H9 (cell line): ENCODE data around the gene DBR1. TPM values are rescaled to one million over a fixed set of nuclear protein-coding genes. Genes with fewer than 3 reads are reported as not detected.

Experiments
- DNase-seq: peaks from one replicate; pipeline ENCODE4 v3.0.0-alpha.2; 2017
- H2AFZ ChIP-seq: one replicate; pipeline ENCODE4 v1.6.1; 2013; ENCODE audit warnings: mild to moderate bottlenecking, low read length, control low read depth, moderate library complexity
- H2AK5ac ChIP-seq: 2 replicates; pipeline ENCODE4 v1.6.1; 2013; ENCODE audit warnings: low read length, control low read depth, mixed read lengths; ENCODE audit not compliant: insufficient read length
- H2BK120ac ChIP-seq: one replicate; pipeline ENCODE4 v1.6.1; 2013; ENCODE audit warnings: low read depth, mild to moderate bottlenecking, low read length, control low read depth, inconsistent platforms; ENCODE audit not compliant: poor library complexity, severe bottlenecking
- H2BK12ac ChIP-seq: 2 replicates; pipeline ENCODE4 v1.6.1; 2013; ENCODE audit warnings: low read length, control low read depth, mixed read lengths, low read depth; ENCODE audit not compliant: insufficient read length
- H2BK15ac ChIP-seq: 2 replicates; pipeline ENCODE4 v1.6.1; 2013; ENCODE audit warnings: low read depth, low read length, control low read depth
- H2BK20ac ChIP-seq: one replicate; pipeline ENCODE4 v1.6.1; 2013; ENCODE audit warnings: low read depth, mild to moderate bottlenecking, low read length, control low read depth, inconsistent platforms; ENCODE audit not compliant: poor library complexity, severe bottlenecking
- H2BK5ac ChIP-seq: 2 replicates; pipeline ENCODE4 v1.6.1; 2013; ENCODE audit warnings: low read length, control low read depth, mixed read lengths; ENCODE audit not compliant: insufficient read length
- H3K14ac ChIP-seq: 2 replicates; pipeline ENCODE4 v1.6.1; 2013; ENCODE audit warnings: low read length, control low read depth; ENCODE audit not compliant: insufficient read depth
- H3K18ac ChIP-seq: 2 replicates; pipeline ENCODE4 v1.6.1; 2013; ENCODE audit warnings: low read depth, mild to moderate bottlenecking, mixed read lengths, low read length, control low read depth; ENCODE audit not compliant: insufficient read length
- H3K23ac ChIP-seq: 2 replicates; pipeline ENCODE4 v1.6.1; 2013; ENCODE audit warnings: low read length, control low read depth, mixed read lengths, low read depth; ENCODE audit not compliant: insufficient read length
- H3K23me2 ChIP-seq: 2 replicates; pipeline ENCODE4 v1.6.1; 2013; ENCODE audit warnings: low read depth, mild to moderate bottlenecking, mixed read lengths, low read length, control low read depth; ENCODE audit not compliant: insufficient read length, poor library complexity, severe bottlenecking
- H3K27ac ChIP-seq: 2 replicates; pipeline ENCODE4 v1.5.1; 2013; ENCODE audit warnings: low read length, control low read depth, mixed read lengths, low read depth; ENCODE audit not compliant: insufficient read length
- H3K27me3 ChIP-seq: 2 replicates; pipeline ENCODE4 v1.6.1; 2013; ENCODE audit warnings: low read length, control low read depth, inconsistent platforms; ENCODE audit not compliant: insufficient read depth
- H3K4ac ChIP-seq: 2 replicates; pipeline ENCODE4 v1.6.1; 2013; ENCODE audit warnings: low read depth, mild to moderate bottlenecking, control low read depth, inconsistent platforms, low read length, moderate library complexity
- H3K4me1 ChIP-seq: 2 replicates; pipeline ENCODE4 v1.6.1; 2013; ENCODE audit warnings: low read length, control low read depth, inconsistent platforms; ENCODE audit not compliant: insufficient read depth
- H3K4me2 ChIP-seq: 2 replicates; pipeline ENCODE4 v1.6.1; 2013; ENCODE audit warnings: low read length, control low read depth, mixed read lengths; ENCODE audit not compliant: insufficient read length, insufficient read depth
- H3K56ac ChIP-seq: 2 replicates; pipeline ENCODE4 v1.6.1; 2013; ENCODE audit warnings: low read depth, mild to moderate bottlenecking, mixed read lengths, low read length, control low read depth; ENCODE audit not compliant: insufficient read length
- H3K79me1 ChIP-seq: 2 replicates; pipeline ENCODE4 v1.6.1; 2013; ENCODE audit warnings: low read depth, mild to moderate bottlenecking, moderate library complexity, low read length, control low read depth, inconsistent platforms; ENCODE audit not compliant: insufficient read depth, poor library complexity, severe bottlenecking
- H3K79me2 ChIP-seq: 2 replicates; pipeline ENCODE4 v1.6.1; 2013; ENCODE audit warnings: low read length, control low read depth, inconsistent platforms; ENCODE audit not compliant: insufficient read depth
- H3K9ac ChIP-seq: 2 replicates; pipeline ENCODE4 v1.6.1; 2013; ENCODE audit warnings: low read length, control low read depth, mixed read lengths; ENCODE audit not compliant: insufficient read length; ENCODE audit errors: extremely low read depth
- H3K9me3 ChIP-seq: one replicate; pipeline ENCODE4 v1.6.1; 2013; ENCODE audit warnings: low read depth, low read length, inconsistent platforms; ENCODE audit not compliant: control insufficient read depth
- H3T11ph ChIP-seq: one replicate; pipeline ENCODE4 v1.6.1; 2013; ENCODE audit warnings: mild to moderate bottlenecking, low read length, control low read depth, inconsistent platforms
- H4K20me1 ChIP-seq: one replicate; pipeline ENCODE4 v1.6.1; 2013; ENCODE audit not compliant: control insufficient read depth, insufficient read length, insufficient read depth
- H4K5ac ChIP-seq: 2 replicates; pipeline ENCODE4 v1.6.1; 2013; ENCODE audit warnings: low read depth, mild to moderate bottlenecking, mixed read lengths, low read length, control low read depth; ENCODE audit not compliant: insufficient read length
- H4K8ac ChIP-seq: replicated peaks from 2 replicates; pipeline ENCODE4 v1.6.1; 2013; ENCODE audit warnings: low read length, control low read depth, mixed read lengths, low read depth; ENCODE audit not compliant: insufficient read length
- H4K91ac ChIP-seq: 2 replicates; pipeline ENCODE4 v1.6.1; 2013; ENCODE audit warnings: low read depth, mild to moderate bottlenecking, moderate library complexity, mixed read lengths, low read length, control low read depth; ENCODE audit not compliant: insufficient read length
- H3K27ac Mint-ChIP-seq, 3 experiments: 2 replicates in 2 of 3; 3 replicates in 1 of 3; pipeline ENCODE4 v1.8.0; 2020 to 2021; ENCODE audit warnings: mixed read lengths in 3 of 3, mild to moderate bottlenecking in 1 of 3, moderate library complexity in 1 of 3
- H3K27me3 Mint-ChIP-seq: 2 replicates; pipeline ENCODE4 v1.8.0; 2021; ENCODE audit warnings: low read depth, mild to moderate bottlenecking, moderate library complexity, mixed read lengths
- H3K36me3 Mint-ChIP-seq, 3 experiments: 2 replicates in 2 of 3; 3 replicates in 1 of 3; pipeline ENCODE4 v1.8.0; 2020 to 2021; ENCODE audit warnings: low read depth in 3 of 3, mixed read lengths in 3 of 3; ENCODE audit not compliant: insufficient read depth in 1 of 3
- H3K4me1 Mint-ChIP-seq, 2 experiments: 2 replicates each; pipeline ENCODE4 v1.8.0; 2020; ENCODE audit warnings: mixed read lengths in 2 of 2
- H3K4me3 Mint-ChIP-seq, 2 experiments: 2 replicates in 1 of 2; 3 replicates in 1 of 2; pipeline ENCODE4 v1.8.0; 2020 to 2021; ENCODE audit warnings: mild to moderate bottlenecking in 2 of 2, mixed read lengths in 2 of 2, moderate library complexity in 1 of 2
- H3K9me3 Mint-ChIP-seq, 2 experiments: 2 replicates in 1 of 2; 3 replicates in 1 of 2; pipeline ENCODE4 v1.8.0; 2020; ENCODE audit warnings: mild to moderate bottlenecking in 2 of 2, mixed read lengths in 2 of 2, moderate library complexity in 1 of 2
- CTCF ChIP-seq: fragments of 200-600 bp; sonication (generic); conservative IDR thresholded peaks from 3 replicates; pipeline ENCODE4 v1.8.0; 2021; ENCODE audit warnings: antibody characterized with exemption, mild to moderate bottlenecking
- WGBS: extraction: QIAGEN DNeasy Blood & Tissue Kit; methylation state at CpG from one replicate; pipeline ENCODE4 v1.1.7; 2013; ENCODE audit warnings: missing lambda C conversion rate, low lambda C conversion rate, mixed read lengths; ENCODE audit not compliant: insufficient read length; ENCODE audit errors: extremely low coverage; 5-methylcytosine and 5-hydroxymethylcytosine counted together
- total RNA-seq: library from RNA; stranded (reverse); gene quantifications from 2 replicates; pipeline ENCODE4 v1.2.1, GENCODE V29; 2021

Gene DBR1
- total RNA-seq, 1 experiment from 2014 or later = 21.6 TPM

- Histone ChIP-seq H3K18ac (no peak overlapping the region), H3K23me2 (no peaks in the 10 kb centered on the region), H3K79me1 (no peaks in the 10 kb centered on the region), H4K8ac (no peak overlapping the region), H3K4me1 (no peaks in the 10 kb centered on the region), H2BK5ac (no peak overlapping the region), H2AK5ac (no peak overlapping the region), H3K79me2 (no peaks in the 10 kb centered on the region), H4K20me1 (no peaks in the 10 kb centered on the region), H3K56ac (no peak overlapping the region), H3K9me3 (no peaks in the 10 kb centered on the region), H3K27ac (no peak overlapping the region), H3K9ac (no peak overlapping the region), H3K23ac (no peak overlapping the region), H3K4ac (no peak overlapping the region), H2AFZ (no peak overlapping the region), H3K14ac (no peak overlapping the region), H2BK20ac (no peak overlapping the region), H3T11ph (no peak overlapping the region), H3K27me3 (no peaks in the 10 kb centered on the region), H4K5ac (no peak overlapping the region), H2BK12ac (no peak overlapping the region), H4K91ac (no peak overlapping the region), H2BK120ac (no peak overlapping the region), H2BK15ac (no peak overlapping the region), H3K4me2 (no peak overlapping the region)
- Mint-ChIP-seq H3K9me3 (no peaks in the 10 kb centered on the region; a peak in 1 of 5 replicates), H3K27me3 (peaks cover 3% of the 10 kb centered on the region; the same call in 1 of the 2 replicates), H3K4me3 (no peak overlapping the region), H3K4me1 (peaks cover 0 to 2% of the 10 kb centered on the region in 2 experiments; a peak in 1 of 4 replicates), H3K27ac (no peak overlapping the region), H3K36me3 (no peaks in the 10 kb centered on the region)
- DNase-seq = no peak
- no CpG with 5 or more reads among the region's 3 CpGs for WGBS
- TF ChIP-seq CTCF = no peak
Measured at GRCh38 chr3:138135146-138135832, 39.4 kb downstream of the DBR1 start.
